ENCODE results near the gene CLIC4.
"Not testable (repeated sequence)": the region's sequence is repeated elsewhere in the genome, so short reads cannot be mapped to it uniquely, and the experiment has no call there.

The CLIC4 gene

DNA sequence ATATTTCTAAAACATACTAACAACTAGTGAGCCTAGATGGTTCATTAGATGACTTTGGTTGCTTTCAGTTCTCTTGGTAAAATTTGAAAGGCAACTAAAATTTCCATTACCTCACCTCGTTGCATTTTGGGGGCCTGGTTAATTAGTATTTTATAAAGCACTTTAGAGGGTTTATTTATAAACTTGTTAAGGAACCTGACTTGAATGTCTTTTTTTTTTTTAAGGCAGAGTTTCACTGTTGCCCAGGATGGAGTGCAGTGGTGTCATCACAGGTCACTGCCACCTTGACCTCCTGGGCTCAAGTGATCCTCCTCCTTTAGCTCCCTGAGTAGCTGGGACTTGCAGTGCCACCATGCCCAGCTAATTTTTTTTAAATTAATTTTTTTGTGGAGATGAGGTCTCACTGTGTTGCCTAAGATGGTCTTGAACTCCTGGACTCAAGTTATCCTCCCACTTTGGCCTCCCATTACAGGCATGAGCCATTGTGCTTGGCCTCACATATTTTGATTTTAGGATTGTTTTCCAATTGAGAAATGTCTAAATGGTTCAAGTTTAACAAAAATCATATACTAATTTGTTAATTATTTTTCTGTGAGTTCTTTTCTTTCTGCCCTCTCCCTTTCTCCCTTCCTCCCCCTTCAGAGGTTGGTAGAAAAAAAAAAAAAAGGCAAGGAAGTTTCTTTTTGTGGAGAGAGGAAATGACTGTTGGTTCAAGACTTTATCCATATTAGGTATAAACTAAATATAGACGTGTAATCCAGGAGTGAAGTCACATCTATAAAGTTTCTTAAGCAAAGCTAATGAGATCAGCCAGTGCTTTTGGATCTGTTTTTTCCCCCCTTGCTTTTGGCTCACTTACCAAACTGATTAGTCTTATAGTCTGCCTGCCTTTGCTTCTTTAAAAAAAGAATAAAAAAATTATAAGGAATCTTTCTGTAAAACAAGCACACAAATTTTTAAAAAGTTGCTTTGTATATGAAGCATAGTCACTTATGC lies 24.7 kb downstream of the CLIC4 start:
- H3K4me2 ChIP-seq (ENCODE audit: low read length), result peak overlapping the region; percentile 62
- peak overlapping the region; percentile 15 for H3K4me3 ChIP-seq (ENCODE audit: low read length)
- no peaks in the 10 kb centered on the region for H3K27me3 ChIP-seq (ENCODE audit: control insufficient read depth, insufficient read depth, low read length)
- peaks cover 6% of the 10 kb centered on the region for H3K36me3 ChIP-seq (ENCODE audit: insufficient read depth, low read length)
- peaks cover 52% of the 10 kb centered on the region for H3K4me1 ChIP-seq (ENCODE audit: control insufficient read depth, insufficient read depth, low read length)
- H3K9me3 ChIP-seq (replicated peaks; ENCODE audit: low read length), result no peaks in the 10 kb centered on the region
- H3K9ac ChIP-seq (ENCODE audit: low read depth, low read length), result peak overlapping the region; percentile 82

DNA sequence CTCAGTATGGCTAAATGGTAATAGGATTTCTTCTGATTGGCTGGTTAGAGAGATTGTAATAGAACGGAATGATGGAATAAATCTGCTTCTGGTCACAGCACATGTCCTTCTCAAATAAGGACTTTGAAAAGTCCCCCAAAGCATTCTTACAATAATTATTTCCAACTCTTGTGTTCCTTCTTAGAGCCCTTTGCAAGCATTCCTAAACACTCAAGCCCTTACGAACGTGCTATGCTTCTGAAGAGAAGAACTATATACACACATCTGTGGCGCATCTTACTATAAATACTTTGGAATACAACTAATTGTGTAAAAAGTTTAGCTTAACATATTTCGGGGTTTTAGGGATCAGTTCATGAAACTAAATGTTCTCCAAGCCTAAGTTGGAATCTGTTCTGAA lies 25.6 kb downstream of the CLIC4 start:
- peak overlapping the region; percentile 82 for H3K9ac ChIP-seq (ENCODE audit: low read depth, low read length)

DNA sequence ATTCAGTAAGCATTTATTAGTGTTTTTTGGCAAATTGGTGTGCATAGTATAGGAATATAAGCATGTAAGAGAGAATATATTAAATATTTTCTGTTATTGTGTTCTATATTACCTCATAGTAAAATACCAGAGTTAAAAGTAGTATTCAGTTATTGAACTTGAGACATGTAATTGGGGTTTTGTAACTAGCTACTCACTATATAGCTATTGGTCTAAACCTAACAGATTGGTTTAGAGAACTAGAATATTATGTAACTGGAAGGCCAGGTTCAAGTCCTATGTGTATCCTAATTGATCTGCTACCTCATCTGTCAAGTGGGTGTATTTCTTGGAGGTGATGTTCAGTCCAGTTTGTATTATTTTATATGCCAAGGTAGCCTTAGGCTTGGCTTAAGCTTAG lies 26.3 kb downstream of the CLIC4 start:
- Histone ChIP-seq H3K27me3 (ENCODE audit: control insufficient read depth, insufficient read depth, low read length) (no peaks in the 10 kb centered on the region), H3K4me2 (ENCODE audit: low read length) (peak overlapping the region; percentile 26), H3K4me1 (ENCODE audit: control insufficient read depth, insufficient read depth, low read length) (peaks cover 48% of the 10 kb centered on the region), H3K9me3 (replicated peaks; ENCODE audit: low read length) (no peaks in the 10 kb centered on the region), H3K9ac (ENCODE audit: low read depth, low read length) (peak overlapping the region; percentile 82), H3K36me3 (ENCODE audit: insufficient read depth, low read length) (peaks cover 12% of the 10 kb centered on the region), H3K4me3 (ENCODE audit: low read length) (no peak overlapping the region)

More for the DNA sequence above, 25.6 kb downstream of the CLIC4 start:
- Histone ChIP-seq H3K36me3 (ENCODE audit: insufficient read depth, low read length) (peaks cover 8% of the 10 kb centered on the region), H3K27me3 (ENCODE audit: control insufficient read depth, insufficient read depth, low read length) (no peaks in the 10 kb centered on the region), H3K4me2 (ENCODE audit: low read length) (peak overlapping the region; percentile 62), H3K9me3 (replicated peaks; ENCODE audit: low read length) (no peaks in the 10 kb centered on the region), H3K4me3 (ENCODE audit: low read length) (peak overlapping the region; percentile 15), H3K4me1 (ENCODE audit: control insufficient read depth, insufficient read depth, low read length) (peaks cover 47% of the 10 kb centered on the region)

DNA sequence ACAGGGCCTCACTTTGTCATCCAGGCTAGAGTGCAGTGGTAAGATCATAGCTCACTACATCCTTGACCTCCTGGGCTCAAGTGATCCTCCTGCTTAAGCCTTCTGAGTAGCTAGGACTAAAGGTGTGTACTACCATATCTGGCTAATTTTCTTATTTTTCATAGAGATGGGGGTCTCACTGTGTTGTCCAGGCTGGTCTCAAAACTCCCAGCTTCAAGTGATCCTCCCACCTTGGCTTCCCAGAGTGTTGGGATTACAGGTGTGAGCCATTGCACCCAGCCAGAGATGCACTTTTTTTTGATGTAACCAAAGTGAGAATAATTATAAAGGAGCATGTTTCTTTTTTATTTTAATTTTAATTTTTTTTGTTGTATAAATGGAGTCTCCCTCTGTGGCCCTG lies 28.4 kb downstream of the CLIC4 start:
- Histone ChIP-seq H3K9ac (ENCODE audit: low read depth, low read length) (no peak overlapping the region), H3K36me3 (ENCODE audit: insufficient read depth, low read length) (peaks cover 17% of the 10 kb centered on the region), H3K4me1 (ENCODE audit: control insufficient read depth, insufficient read depth, low read length) (peaks cover 56% of the 10 kb centered on the region), H3K9me3 (replicated peaks; ENCODE audit: low read length) (no peaks in the 10 kb centered on the region), H3K27me3 (ENCODE audit: control insufficient read depth, insufficient read depth, low read length) (no peaks in the 10 kb centered on the region), H3K4me3 (ENCODE audit: low read length) (no peak overlapping the region), H3K4me2 (ENCODE audit: low read length) (no peak overlapping the region)

GRCh38 chr1:24775348-24775747 lies 30.1 kb downstream of the CLIC4 start:
- Histone ChIP-seq H3K4me1 (ENCODE audit: control insufficient read depth, insufficient read depth, low read length) (peaks cover 50% of the 10 kb centered on the region), H3K4me3 (ENCODE audit: low read length) (no peak overlapping the region), H3K27me3 (ENCODE audit: control insufficient read depth, insufficient read depth, low read length) (no peaks in the 10 kb centered on the region), H3K9me3 (replicated peaks; ENCODE audit: low read length) (no peaks in the 10 kb centered on the region), H3K4me2 (ENCODE audit: low read length) (no peak overlapping the region), H3K9ac (ENCODE audit: low read depth, low read length) (no peak overlapping the region), H3K36me3 (ENCODE audit: insufficient read depth, low read length) (peaks cover 24% of the 10 kb centered on the region)

GRCh38 chr1:24775916-24776315 lies 30.7 kb downstream of the CLIC4 start:
- H3K9me3 ChIP-seq (replicated peaks; ENCODE audit: low read length), result no peaks in the 10 kb centered on the region
- H3K4me3 ChIP-seq (ENCODE audit: low read length), result no peak overlapping the region
- H3K4me1 ChIP-seq (ENCODE audit: control insufficient read depth, insufficient read depth, low read length), result peaks cover 45% of the 10 kb centered on the region
- no peak overlapping the region for H3K9ac ChIP-seq (ENCODE audit: low read depth, low read length)
- no peak overlapping the region for H3K4me2 ChIP-seq (ENCODE audit: low read length)
- peaks cover 24% of the 10 kb centered on the region for H3K36me3 ChIP-seq (ENCODE audit: insufficient read depth, low read length)
- no peaks in the 10 kb centered on the region for H3K27me3 ChIP-seq (ENCODE audit: control insufficient read depth, insufficient read depth, low read length)

GRCh38 chr1:24776821-24777220 lies 31.6 kb downstream of the CLIC4 start:
- H3K4me1 ChIP-seq (ENCODE audit: control insufficient read depth, insufficient read depth, low read length), result peaks cover 35% of the 10 kb centered on the region
- no peak overlapping the region for H3K9ac ChIP-seq (ENCODE audit: low read depth, low read length)
- H3K36me3 ChIP-seq (ENCODE audit: insufficient read depth, low read length), result peaks cover 24% of the 10 kb centered on the region
- no peak overlapping the region for H3K4me3 ChIP-seq (ENCODE audit: low read length)
- no peaks in the 10 kb centered on the region for H3K9me3 ChIP-seq (replicated peaks; ENCODE audit: low read length)
- no peaks in the 10 kb centered on the region for H3K27me3 ChIP-seq (ENCODE audit: control insufficient read depth, insufficient read depth, low read length)
- H3K4me2 ChIP-seq (ENCODE audit: low read length), result no peak overlapping the region

DNA sequence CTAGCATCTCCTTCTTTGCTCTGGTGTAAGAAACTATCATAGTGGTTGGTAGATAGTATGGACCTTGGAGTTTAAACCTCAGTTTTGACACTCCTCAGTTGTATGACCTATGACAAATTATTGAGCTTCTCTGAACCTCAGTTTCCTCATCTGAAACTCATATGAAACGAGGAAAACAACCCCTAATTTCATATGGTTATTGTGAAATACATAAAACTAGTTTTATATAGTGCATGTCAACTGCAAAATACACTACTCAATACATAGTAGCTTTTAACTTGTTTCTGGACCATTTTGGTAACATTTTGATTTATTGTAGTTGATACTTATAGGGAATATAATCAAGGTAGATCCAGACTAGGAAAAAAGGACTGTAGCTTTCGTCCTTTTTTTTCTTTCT lies 32.9 kb downstream of the CLIC4 start:
- Histone ChIP-seq H3K9ac (ENCODE audit: low read depth, low read length) (no peak overlapping the region), H3K4me2 (ENCODE audit: low read length) (no peak overlapping the region), H3K9me3 (replicated peaks; ENCODE audit: low read length) (no peaks in the 10 kb centered on the region), H3K36me3 (ENCODE audit: insufficient read depth, low read length) (peaks cover 28% of the 10 kb centered on the region), H3K27me3 (ENCODE audit: control insufficient read depth, insufficient read depth, low read length) (no peaks in the 10 kb centered on the region), H3K4me1 (ENCODE audit: control insufficient read depth, insufficient read depth, low read length) (peaks cover 26% of the 10 kb centered on the region), H3K4me3 (ENCODE audit: low read length) (no peak overlapping the region)

DNA sequence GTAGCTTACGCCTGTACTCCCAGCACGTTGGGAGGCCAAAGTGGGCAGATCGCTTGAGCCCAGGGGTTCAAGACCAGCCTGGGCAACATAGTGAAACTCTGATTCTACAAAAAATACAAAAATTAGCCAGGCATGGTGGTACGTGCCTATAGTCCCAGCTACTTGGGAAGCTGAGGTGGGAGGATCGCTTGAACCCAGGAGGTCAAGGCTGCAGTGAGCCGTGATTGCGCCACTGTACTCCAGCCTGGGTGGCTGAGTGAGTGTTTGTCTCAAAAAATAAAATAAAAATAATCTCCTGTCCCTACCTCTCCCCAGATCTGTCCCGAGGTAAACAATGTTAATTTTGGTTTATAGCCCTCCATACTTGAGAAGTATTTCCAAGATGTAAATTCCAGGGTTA lies 34.0 kb downstream of the CLIC4 start:
- H3K27me3 ChIP-seq (ENCODE audit: control insufficient read depth, insufficient read depth, low read length); H3K9ac ChIP-seq (ENCODE audit: low read depth, low read length); H3K4me2 ChIP-seq (ENCODE audit: low read length); H3K4me3 ChIP-seq (ENCODE audit: low read length); H3K9me3 ChIP-seq (replicated peaks; ENCODE audit: low read length): not testable (repeated sequence)
- Histone ChIP-seq H3K36me3 (ENCODE audit: insufficient read depth, low read length) (peaks cover 30% of the 10 kb centered on the region), H3K4me1 (ENCODE audit: control insufficient read depth, insufficient read depth, low read length) (peaks cover 24% of the 10 kb centered on the region)

DNA sequence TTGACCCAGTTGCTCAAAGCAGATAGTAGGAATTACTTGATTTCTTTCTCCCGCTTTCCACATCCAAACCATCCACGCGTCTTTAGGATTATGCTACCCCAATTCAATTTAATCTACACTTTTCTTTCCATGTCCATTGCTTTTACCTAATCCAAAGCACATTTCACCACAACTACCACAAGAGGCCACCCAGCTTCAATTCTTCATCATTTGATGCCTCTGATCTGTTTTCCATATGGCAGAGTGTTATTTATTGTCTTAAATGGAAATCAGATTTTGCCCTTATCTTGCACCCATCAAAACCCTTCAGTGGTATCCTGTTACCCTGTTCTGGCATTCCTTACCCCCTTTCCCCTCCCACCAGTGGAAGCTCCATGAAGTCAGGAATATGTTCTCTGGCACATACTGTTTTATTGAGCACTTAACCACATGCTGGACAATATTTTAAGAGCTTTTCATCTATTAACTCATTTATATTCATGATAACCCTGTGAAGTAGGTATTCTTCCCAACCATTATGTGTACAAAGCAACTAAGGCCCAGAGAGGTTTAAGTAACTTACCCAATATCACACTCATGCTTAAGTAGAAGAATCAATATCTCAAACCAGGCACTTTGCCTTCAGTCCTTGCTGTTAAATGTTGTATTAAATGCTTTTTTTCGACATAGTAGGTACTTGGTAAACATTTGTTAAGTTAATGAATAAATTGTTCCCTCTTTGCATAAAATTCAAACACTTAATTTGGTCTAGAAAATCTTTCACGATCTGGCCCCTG lies 34.6 kb downstream of the CLIC4 start:
- no peak overlapping the region for H3K9ac ChIP-seq (ENCODE audit: low read depth, low read length)
- no peaks in the 10 kb centered on the region for H3K27me3 ChIP-seq (ENCODE audit: control insufficient read depth, insufficient read depth, low read length)
- no peaks in the 10 kb centered on the region for H3K9me3 ChIP-seq (replicated peaks; ENCODE audit: low read length)

DNA sequence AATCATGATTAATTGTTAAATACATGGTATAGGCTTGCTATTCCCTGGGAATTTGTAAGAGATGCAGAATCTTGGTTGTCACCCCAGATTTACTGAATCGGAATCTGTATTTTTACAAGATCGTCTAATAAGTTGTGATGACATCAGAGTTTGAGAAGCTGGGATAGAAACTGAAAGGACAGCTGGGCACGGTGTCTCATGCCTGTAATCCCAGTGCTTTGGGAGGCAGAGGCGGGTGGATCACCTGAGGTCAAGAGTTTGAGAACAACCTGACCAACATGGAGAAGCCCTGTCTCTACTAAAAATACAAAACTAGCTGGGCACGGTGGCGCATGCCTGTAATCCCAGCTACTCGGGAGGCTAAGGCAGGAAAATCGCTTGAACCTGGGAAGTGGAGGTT lies 35.4 kb downstream of the CLIC4 start:
- not testable (repeated sequence) for H3K4me3 ChIP-seq (ENCODE audit: low read length); H3K9ac ChIP-seq (ENCODE audit: low read depth, low read length); H3K27me3 ChIP-seq (ENCODE audit: control insufficient read depth, insufficient read depth, low read length); H3K4me2 ChIP-seq (ENCODE audit: low read length); H3K9me3 ChIP-seq (replicated peaks; ENCODE audit: low read length)
- H3K4me1 ChIP-seq (ENCODE audit: control insufficient read depth, insufficient read depth, low read length), result peaks cover 24% of the 10 kb centered on the region
- H3K36me3 ChIP-seq (ENCODE audit: insufficient read depth, low read length), result peaks cover 23% of the 10 kb centered on the region

More for the DNA sequence above, 34.6 kb downstream of the CLIC4 start:
- peaks cover 23% of the 10 kb centered on the region for H3K36me3 ChIP-seq (ENCODE audit: insufficient read depth, low read length)
- peaks cover 24% of the 10 kb centered on the region for H3K4me1 ChIP-seq (ENCODE audit: control insufficient read depth, insufficient read depth, low read length)
- H3K4me2 ChIP-seq (ENCODE audit: low read length), result no peak overlapping the region
- no peak overlapping the region for H3K4me3 ChIP-seq (ENCODE audit: low read length)
